PFSK-1 (cell line): ENCODE data around the gene CMTM3.

ENCODE experiments used
- FOXP2 ChIP-seq: optimal IDR thresholded peaks from 2 replicates; pipeline ENCODE3; 2011; ENCODE audit warnings: borderline replicate concordance, control low read depth, inconsistent platforms; ENCODE audit not compliant: insufficient read depth; ENCODE audit errors: extremely low read length, extremely low read depth
- POLR2AphosphoS5 ChIP-seq: IDR thresholded peaks from 2 replicates; pipeline ENCODE4 v1.6.1; 2012; ENCODE audit warnings: low read depth, mild to moderate bottlenecking, control low read depth, low read length, moderate library complexity
- SIN3A ChIP-seq: IDR thresholded peaks from 2 replicates; pipeline ENCODE4 v1.6.1; 2012; ENCODE audit warnings: mild to moderate bottlenecking, low read length, moderate library complexity, borderline replicate concordance; ENCODE audit not compliant: insufficient read depth
- TAF1 ChIP-seq: IDR thresholded peaks from 2 replicates; pipeline ENCODE4 v1.6.1; 2012; ENCODE audit warnings: low read length, control low read depth, borderline replicate concordance; ENCODE audit not compliant: insufficient read depth
- TF ChIP-seq, protein P1 (sequence below), 2 experiments: IDR thresholded peaks; 2 replicates each; pipeline versions ENCODE4 v1.6.1 to v1.8.0; 2011 to 2012; ENCODE audit warnings: low read depth in 2 of 2, low read length in 2 of 2, control low read depth in 1 of 2, inconsistent platforms in 1 of 2, mild to moderate bottlenecking in 1 of 2, moderate library complexity in 1 of 2; ENCODE audit not compliant: insufficient read depth in 1 of 2

CMTM3 gene

DNA sequence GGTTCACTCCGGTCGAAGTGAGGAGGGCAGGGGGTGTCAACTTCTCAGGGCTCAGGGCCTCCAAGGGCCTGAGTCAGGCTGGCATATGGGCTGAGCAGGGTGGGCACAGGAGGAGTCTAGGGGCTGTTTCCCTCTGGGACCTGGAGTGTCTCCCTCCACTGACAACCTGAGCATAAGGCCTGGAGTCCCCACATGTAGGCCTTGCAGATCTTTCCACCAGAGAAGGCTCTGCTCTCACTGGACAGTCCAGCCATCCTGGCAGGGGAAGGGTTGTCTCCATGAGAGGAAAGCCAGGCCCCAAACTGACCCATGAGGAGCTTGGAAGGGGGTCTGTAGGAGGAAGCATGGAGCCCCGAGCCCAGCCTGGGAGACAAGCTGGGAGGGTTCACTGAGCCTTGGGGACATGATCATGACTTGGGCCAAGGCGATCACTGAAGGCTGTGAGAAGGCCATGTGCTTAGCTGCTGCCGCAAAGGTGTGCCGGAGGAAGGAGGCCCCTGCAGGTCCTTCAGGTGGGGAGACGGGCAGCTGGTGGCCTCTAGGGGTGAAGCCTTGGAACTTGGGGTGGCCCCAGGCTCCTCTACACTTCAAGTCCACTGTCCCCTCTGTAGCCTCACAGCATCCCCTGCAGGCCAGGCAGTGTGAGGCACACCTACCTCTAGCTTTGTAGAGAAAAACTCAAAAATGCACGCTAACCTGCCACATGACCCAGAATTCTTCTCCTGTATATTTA, 15.4 kb upstream of the CMTM3 start:
- TF ChIP-seq FOXP2 (no peak), TAF1 (no peak), POLR2AphosphoS5 (no peak)

DNA sequence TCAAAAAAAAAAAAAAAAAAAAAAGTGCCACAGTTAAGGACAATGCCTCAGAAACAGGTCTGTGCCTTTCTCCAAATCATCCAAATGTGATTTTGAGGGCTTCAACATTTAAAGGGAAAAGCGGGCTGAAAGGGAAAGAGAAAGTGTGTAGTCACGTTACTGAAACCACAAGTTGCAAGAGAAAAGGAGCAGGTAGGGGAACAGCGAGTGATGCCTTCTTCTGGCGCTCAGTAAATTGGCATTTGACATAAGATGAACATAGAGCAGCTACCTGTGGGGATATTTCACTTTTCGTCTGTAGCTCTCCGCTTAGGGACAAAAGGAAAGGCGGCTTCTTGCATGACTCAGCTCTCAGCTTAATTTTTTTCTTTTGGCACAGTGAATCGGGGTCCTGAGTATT, 14.2 kb upstream of the CMTM3 start:
- TF ChIP-seq FOXP2 (no peak), POLR2AphosphoS5 (no peak), SIN3A (no peak), TAF1 (no peak)
- TF ChIP-seq, protein P1, sequence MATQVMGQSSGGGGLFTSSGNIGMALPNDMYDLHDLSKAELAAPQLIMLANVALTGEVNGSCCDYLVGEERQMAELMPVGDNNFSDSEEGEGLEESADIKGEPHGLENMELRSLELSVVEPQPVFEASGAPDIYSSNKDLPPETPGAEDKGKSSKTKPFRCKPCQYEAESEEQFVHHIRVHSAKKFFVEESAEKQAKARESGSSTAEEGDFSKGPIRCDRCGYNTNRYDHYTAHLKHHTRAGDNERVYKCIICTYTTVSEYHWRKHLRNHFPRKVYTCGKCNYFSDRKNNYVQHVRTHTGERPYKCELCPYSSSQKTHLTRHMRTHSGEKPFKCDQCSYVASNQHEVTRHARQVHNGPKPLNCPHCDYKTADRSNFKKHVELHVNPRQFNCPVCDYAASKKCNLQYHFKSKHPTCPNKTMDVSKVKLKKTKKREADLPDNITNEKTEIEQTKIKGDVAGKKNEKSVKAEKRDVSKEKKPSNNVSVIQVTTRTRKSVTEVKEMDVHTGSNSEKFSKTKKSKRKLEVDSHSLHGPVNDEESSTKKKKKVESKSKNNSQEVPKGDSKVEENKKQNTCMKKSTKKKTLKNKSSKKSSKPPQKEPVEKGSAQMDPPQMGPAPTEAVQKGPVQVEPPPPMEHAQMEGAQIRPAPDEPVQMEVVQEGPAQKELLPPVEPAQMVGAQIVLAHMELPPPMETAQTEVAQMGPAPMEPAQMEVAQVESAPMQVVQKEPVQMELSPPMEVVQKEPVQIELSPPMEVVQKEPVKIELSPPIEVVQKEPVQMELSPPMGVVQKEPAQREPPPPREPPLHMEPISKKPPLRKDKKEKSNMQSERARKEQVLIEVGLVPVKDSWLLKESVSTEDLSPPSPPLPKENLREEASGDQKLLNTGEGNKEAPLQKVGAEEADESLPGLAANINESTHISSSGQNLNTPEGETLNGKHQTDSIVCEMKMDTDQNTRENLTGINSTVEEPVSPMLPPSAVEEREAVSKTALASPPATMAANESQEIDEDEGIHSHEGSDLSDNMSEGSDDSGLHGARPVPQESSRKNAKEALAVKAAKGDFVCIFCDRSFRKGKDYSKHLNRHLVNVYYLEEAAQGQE (IDR thresholded peaks at IDR 0.05; ENCODE audit: insufficient read depth in 1 of 2, low read depth in 2 of 2, low read length in 2 of 2) = no peak

DNA sequence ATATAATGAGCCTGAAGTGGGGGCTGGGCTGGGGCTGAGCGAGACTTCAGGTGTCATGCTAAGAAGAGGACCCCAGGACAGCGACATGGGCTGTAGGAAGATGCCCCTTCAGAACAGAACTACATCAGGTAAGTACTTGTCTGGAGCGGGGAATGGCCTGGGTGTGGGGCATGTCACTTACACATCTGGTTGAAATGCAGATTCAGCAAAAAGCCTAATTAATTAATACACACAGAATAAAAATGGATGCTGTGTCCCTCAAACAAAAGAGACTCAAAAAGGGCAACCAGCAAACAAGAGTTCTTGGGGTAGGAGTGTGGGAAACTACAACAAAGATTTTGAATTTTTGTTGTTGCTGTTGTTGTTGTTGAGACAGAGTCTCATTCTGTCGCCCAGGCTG, 13.5 kb upstream of the CMTM3 start:
- TF ChIP-seq SIN3A (no peak), POLR2AphosphoS5 (no peak), TAF1 (no peak), FOXP2 (no peak)
- TF ChIP-seq, protein P1 (IDR thresholded peaks at IDR 0.05; ENCODE audit: insufficient read depth in 1 of 2, low read depth in 2 of 2, low read length in 2 of 2) = no peak

DNA sequence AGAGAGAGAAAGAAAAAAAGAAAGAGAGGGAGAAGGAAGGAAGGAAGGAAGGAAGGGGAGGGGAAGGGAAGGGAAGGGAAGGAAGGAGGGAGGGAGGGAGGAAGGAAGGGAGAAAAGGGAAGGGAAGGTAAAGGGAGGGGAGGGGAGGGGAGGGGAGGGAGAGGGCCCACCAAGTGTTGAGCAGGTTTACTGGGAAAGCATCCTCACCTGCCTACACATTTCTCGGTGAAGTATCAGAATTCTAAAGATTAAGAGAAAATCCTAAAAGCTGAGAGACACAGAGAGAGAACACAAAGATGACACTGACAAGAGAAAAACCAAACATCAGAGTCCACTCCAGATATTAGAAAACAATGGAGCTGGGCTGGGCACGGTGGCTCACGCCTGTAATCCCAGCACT, 12.3 kb upstream of the CMTM3 start:
- no peak for TF ChIP-seq SIN3A
- no peak for TF ChIP-seq TAF1
- TF ChIP-seq, protein P1 (IDR thresholded peaks at IDR 0.05; ENCODE audit: insufficient read depth in 1 of 2, low read depth in 2 of 2, low read length in 2 of 2) = no peak
- TF ChIP-seq POLR2AphosphoS5 = no peak
- TF ChIP-seq FOXP2 = no peak

DNA sequence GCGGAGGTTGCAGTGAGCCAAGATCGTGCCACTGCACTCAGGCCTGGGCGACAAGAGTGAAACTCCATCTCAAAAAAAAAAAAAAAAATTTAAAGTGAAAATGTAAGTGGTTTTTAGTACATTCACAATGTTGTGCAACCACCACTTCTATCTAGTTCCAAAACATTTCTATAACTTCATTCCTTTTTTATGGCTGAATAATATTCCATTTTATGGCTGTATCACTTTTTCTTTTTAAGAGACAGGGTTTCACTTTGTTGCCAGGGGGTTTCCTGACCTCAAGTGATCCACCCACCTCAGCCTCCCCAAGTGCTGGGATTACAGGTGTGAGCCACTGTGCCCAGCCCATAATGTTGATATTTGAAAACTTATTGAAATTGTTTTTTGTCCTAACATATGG, 11.7 kb upstream of the CMTM3 start:
- TF ChIP-seq TAF1 (no peak), FOXP2 (no peak), POLR2AphosphoS5 (no peak), SIN3A (no peak)
- TF ChIP-seq, protein P1 (IDR thresholded peaks at IDR 0.05; ENCODE audit: insufficient read depth in 1 of 2, low read depth in 2 of 2, low read length in 2 of 2) = no peak
